Measurements from ENCODE around the gene ZFYVE21. TPM values are rescaled to one million over a fixed set of nuclear protein-coding genes. Genes with fewer than 3 reads are reported as not detected.

The ZFYVE21 gene
- total RNA-seq, 1 experiment from 2014 or later = 23.6 TPM

DNA sequence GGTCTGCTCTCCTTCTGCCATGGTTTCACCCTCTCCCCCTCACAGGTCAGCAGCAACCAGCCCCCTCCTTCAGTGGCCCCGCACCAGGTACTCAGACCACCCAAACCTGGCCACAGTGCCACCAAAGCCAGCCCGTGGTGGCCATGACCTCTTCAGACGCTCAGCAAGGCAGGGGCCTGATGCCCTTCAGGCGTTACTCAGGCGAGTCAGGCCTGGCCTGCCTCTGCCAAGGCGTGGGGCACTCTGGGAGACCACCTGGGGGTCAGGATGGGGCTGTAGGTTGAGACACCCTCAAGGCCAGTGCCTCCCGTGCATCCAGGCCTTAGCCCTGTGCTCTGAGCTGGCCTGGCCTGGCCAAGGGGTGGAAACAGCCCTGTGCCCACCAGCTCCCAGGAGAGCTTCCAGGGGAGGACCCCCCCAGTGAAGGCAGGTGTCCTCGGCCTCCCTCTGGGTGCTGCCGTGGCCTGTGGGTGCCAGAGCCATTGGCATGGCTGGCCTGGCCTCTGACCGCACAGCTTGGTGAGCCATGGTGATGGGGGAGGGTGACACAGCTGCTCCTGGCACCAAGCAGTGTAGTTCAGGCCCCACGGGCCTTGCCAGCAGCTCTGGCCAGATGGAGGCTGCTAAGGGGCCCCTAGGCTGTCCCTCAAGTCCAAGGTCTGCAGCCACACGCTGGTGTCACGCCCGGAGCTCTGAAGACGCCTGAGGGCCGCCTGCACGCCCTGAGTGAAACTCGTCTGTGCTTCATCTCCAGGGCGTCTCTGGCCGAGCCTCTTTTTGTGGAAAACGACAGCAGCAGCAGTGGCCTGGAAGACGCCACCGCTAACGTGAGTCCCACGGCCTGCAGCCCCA lies 15.5 kb upstream of the ZFYVE21 start:
- Histone ChIP-seq H3K9me3 (no peaks in the 10 kb centered on the region), H3K27me3 (no peaks in the 10 kb centered on the region), H3K36me3 (0 out of 2 replicates have a peak, but pooled peaks cover 2% of the 10 kb centered on the region), H3K4me3 (no peak overlapping the region)
- DNase-seq = no peak

DNA sequence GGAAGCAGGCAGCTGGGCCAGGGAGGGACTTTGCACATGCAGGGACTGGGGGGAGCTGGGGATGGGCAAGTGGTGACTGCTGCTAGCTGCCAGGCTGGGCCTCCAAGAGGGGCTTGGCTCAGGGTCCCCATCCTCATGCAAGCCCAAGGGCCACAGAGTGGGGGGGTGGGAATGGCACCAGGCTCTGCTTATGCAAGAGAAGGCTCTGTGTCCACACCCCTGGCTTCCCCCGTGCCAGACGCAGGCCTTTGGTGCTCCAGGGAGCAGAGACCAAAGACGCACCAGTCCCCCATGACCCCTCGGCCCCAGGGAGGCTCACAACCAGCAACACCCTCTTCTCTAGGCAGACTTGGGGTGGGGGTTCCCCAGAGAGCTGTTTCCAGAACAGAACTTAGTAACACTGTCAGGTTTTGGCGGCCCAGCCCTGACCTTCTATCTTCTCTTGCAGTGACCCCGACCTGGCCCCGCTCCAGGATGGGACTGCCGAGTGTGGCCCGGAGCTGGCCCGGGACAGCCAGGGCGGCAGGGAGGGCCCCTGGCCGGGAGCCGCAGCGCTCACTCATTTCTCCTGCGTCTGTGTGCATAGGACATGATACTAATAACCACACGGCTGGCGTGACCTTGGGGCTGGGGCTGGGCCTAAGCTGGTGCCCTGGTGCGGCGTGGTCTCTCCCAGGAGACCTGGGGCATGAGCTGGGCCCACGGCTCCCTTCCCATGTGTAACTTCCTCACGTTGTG lies 14.7 kb upstream of the ZFYVE21 start:
- Histone ChIP-seq H3K9me3 (no peaks in the 10 kb centered on the region), H3K4me3 (no peak overlapping the region), H3K27me3 (no peaks in the 10 kb centered on the region), H3K36me3 (peaks cover 2% of the 10 kb centered on the region; the same call in 1 of the 2 replicates)
- no peak for DNase-seq

DNA sequence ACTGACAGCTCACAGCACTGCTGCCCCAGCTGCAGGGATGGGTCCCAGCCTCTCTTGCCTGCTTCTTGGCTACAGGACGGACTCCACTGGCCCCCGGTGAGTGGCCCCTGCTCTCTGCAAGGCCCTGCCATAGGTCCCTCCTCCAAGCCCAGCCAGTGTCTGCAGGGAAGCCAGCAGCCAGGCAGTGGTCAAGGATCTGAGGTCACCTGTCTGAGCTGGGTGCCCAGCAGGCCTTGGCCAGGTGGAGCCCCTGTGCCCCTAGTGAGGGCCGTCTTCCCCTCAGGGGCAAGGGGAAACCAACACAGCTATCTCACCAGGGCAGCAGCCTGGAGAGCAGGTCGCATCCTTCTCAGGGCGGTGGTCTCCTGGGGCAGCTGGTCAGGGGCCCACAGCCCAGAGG lies 13.5 kb upstream of the ZFYVE21 start:
- H3K36me3 ChIP-seq = peaks cover 2% of the 10 kb centered on the region; the same call in 1 of the 2 replicates
- no peaks in the 10 kb centered on the region for H3K9me3 ChIP-seq
- H3K4me3 ChIP-seq = no peak overlapping the region
- DNase-seq = no peak
- H3K27me3 ChIP-seq = no peaks in the 10 kb centered on the region

DNA sequence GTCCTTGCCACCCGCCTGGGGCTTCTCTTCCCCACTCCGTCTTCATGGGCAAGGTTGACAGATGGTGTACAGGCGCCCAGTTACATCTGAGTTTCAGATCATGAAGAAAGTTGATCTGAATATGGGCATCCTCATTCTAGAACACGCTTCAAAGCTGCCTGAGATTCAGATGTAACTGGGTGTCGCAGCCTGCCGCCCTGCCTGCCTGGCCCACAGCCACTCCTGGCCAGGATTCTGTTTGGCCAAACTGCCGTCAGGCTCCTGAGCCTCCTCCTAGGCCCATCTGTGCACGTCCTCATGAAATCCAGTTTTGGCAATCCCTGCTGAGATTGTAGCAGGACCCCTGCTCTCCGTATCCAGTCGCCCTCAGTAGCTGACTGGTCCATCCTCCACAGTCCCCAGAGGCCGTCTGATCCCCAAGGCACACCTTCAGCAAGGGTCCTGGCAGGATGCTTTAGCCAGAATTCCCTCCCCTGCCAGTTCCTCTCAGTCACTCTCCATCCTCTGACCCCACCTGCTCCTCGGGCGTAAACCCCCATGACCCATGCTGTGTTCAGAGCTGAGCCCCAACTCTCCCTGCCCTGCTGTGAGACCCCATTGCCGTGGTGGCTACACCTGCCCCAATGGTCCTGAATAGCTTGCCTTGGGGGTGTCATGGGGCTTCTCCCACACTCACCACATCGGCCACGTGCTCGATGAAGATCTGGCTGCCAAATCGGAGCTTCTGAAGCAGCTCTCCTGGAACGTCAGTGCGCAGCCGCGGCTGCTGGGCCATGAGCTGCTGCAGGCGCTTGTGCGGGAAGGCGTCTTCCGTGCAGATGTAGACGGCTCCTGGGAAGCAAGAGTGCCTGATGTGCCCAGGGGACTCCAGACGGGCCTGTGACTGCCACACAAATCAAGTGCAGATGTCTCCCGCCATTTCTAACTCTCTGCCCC lies 12.8 kb upstream of the ZFYVE21 start:
- no peak overlapping the region for H3K4me3 ChIP-seq
- H3K9me3 ChIP-seq = no peaks in the 10 kb centered on the region
- H3K36me3 ChIP-seq = peaks cover 2% of the 10 kb centered on the region; the same call in 1 of the 2 replicates
- DNase-seq = no peak
- H3K27me3 ChIP-seq = no peaks in the 10 kb centered on the region

DNA sequence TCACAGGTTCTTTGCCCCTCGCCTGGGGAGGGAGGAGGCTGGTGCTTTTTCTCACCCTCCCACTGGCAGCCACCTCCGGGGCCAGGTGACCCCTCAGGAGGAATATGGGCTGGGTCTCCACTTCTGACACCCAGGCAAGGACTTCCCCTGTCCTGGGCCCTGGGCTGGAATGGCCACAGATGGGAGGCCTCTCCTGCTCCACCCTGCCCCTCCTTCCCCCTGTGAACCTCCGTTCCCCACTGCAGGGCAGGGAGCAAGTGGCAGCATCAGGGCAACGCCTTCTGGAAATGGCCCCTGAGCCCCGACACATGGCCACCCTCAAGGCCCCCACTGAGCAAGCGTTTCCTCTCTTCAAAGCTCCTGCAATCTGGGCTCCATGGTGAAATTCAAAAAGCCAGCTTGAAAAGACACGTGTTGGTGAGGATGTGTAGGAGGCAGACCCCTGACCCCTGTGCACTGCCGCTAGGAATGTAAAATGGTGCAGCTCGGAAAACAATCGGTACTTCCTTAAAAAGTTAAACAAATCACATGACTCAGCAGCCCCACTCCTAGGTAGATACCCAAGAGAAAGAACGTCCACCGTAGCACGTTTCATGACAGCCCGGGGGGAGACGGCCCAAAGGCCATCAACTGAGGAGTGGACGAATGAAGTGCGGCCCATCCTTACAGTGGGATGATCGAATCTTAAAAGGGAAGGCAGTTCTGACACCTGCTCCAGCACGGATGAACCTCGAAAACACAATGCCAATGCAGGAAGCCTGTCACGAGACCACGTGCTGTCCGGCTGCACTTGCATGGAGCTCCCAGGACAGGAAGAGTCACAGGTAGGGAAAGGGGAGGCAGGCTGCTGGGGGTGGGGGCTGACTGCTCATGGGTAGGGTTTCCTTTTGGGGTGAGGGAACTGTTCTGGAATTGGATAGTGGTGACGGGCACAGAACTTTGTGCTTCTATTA lies 11.9 kb upstream of the ZFYVE21 start:
- Histone ChIP-seq H3K9me3 (no peaks in the 10 kb centered on the region), H3K36me3 (peaks cover 2% of the 10 kb centered on the region; the same call in 1 of the 2 replicates), H3K27me3 (no peaks in the 10 kb centered on the region), H3K4me3 (no peak overlapping the region)
- DNase-seq = no peak

- Histone ChIP-seq H3K27me3 (no peaks in the 10 kb centered on the region), H3K36me3 (peaks cover 2% of the 10 kb centered on the region; the same call in 1 of the 2 replicates), H3K9me3 (no peaks in the 10 kb centered on the region), H3K4me3 (no peak overlapping the region)
- DNase-seq = no peak
Observed at GRCh38 chr14:103704708-103705107, 10.9 kb upstream of the ZFYVE21 start.

- Histone ChIP-seq H3K9me3 (no peaks in the 10 kb centered on the region), H3K36me3 (peaks cover 2% of the 10 kb centered on the region; the same call in 1 of the 2 replicates), H3K27me3 (no peaks in the 10 kb centered on the region), H3K4me3 (no peak overlapping the region)
- no peak for DNase-seq
Observed at GRCh38 chr14:103705118-103705503, 10.5 kb upstream of the ZFYVE21 start.

GRCh38 chr14:103705504-103706284 lies 9.9 kb upstream of the ZFYVE21 start:
- Histone ChIP-seq H3K27me3 (no peaks in the 10 kb centered on the region), H3K36me3 (peaks cover 2% of the 10 kb centered on the region; the same call in 1 of the 2 replicates), H3K9me3 (no peaks in the 10 kb centered on the region), H3K4me3 (no peak overlapping the region)
- no peak for DNase-seq

DNA sequence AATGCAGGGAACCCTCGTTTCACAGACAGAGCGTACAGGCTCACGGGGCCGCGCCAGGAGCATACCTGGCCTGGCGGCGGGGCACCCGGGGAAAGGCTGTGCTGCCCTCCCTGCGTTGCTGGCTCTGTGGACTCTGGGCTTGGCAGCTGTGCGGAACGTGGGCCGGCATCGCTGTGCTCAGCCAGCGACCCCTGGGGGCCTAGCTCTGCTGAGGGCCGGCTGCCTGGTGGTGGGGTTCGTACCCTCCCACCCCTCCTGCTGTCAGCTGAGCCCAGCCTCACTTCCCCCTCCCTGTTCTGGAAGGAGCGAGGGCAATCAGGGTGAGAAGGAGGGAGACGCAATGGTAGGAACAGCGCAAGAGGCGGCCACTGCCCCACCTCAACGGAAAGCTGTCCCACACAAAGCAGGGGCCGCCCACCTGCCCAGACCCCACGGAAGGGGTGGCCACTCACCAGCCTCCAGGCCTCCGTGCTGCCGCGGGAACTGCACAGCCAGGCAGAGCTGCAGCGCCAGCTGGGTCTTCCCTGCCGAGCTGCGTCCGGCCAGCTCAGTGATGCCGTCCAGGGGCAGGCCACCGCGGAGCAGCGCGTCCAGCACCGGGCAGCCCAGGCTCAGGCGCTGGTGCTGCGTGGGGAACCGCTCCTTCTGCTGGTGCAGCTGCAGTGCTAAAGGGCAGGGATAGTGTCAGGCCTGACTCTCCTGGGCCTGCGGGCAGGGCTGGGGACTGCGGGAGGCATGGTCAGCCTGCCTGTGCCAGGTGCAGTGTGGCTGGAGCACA lies 8.9 kb upstream of the ZFYVE21 start:
- no peak for DNase-seq
- Histone ChIP-seq H3K27me3 (no peaks in the 10 kb centered on the region), H3K36me3 (peaks cover 2% of the 10 kb centered on the region; the same call in 1 of the 2 replicates), H3K4me3 (no peak overlapping the region), H3K9me3 (no peaks in the 10 kb centered on the region)

DNA sequence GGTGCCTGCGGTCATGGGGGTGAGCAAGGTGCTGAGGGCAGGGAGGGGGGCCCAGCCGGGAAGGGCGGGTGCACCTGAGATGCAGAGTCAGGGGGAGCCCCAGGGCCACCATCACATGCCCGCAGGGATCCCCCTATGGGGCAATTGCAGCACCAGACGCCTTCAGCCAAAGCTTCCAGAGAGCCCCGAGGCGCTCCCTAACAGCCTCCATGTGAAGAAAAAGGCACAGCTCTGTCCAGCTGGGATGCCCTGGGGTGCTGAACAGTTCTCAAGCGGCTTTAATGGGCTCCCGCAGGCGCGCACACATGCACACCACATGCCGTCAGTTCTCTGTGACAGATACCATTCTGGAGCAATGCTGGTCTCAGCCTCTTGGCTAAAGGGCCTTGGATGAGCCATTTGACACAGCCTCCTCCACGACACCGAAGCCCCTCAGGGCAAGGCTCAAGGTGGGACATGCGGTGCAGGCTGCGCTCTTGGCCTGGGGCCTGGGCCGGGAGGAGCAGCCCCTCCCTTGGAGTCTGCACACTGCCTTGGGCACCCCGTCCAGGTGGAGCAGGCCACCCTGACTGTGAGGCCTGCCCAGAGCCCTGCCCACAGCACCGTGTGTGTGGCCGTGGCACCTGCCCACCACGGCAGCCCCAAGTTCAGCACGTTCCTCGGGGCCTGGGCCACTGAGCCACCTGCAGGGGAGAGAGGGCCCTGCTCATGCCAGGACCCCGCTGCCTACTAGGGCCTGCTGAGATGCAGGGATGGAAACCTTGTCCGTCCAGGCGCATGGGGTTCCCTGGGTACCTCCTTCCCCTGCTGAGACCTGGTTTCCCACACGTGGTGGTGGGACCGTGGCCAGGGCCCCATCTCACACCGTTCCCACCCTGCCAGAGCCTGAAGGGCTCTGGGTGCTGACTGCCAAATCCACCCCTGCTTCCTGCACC lies 8.0 kb upstream of the ZFYVE21 start:
- H3K9me3 ChIP-seq = no peaks in the 10 kb centered on the region
- no peak for DNase-seq
- H3K36me3 ChIP-seq = peaks cover 2% of the 10 kb centered on the region; the same call in 1 of the 2 replicates
- no peak overlapping the region for H3K4me3 ChIP-seq
- H3K27me3 ChIP-seq = no peaks in the 10 kb centered on the region

- Histone ChIP-seq H3K36me3 (no peaks in the 10 kb centered on the region; the same call in 1 of the 2 replicates), H3K9me3 (no peaks in the 10 kb centered on the region)
Observed at GRCh38 chr14:103708750-103709187, 6.8 kb upstream of the ZFYVE21 start.

DNA sequence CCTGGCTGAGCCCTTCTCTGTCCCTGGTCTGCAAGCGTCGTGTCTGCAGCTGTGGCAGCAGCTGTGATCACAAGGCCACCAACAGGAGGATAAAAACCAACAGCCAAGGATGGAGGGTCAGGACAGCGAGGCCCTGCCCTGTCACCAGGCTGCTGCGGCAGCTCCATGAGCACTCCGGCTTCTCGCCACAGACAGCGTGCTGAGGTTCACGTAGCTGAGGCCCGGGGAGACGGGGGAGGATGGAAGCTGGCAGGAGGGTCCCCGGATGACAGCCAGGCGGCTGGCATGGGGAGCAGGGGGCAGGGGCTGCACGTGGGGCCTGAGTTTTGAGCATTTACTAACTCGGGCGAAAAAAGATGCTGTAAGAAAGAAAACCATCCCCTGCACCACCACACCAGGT lies 5.8 kb upstream of the ZFYVE21 start:
- no peaks in the 10 kb centered on the region for H3K9me3 ChIP-seq
- H3K36me3 ChIP-seq = no peaks in the 10 kb centered on the region; the same call in 1 of the 2 replicates
- H3K4me3 ChIP-seq = no peak overlapping the region
- no peak for DNase-seq
- H3K27me3 ChIP-seq = no peaks in the 10 kb centered on the region

More at GRCh38 chr14:103708750-103709187, 6.8 kb upstream of the ZFYVE21 start:
- H3K4me3 ChIP-seq = no peak overlapping the region
- no peaks in the 10 kb centered on the region for H3K27me3 ChIP-seq
- DNase-seq = no peak

DNA sequence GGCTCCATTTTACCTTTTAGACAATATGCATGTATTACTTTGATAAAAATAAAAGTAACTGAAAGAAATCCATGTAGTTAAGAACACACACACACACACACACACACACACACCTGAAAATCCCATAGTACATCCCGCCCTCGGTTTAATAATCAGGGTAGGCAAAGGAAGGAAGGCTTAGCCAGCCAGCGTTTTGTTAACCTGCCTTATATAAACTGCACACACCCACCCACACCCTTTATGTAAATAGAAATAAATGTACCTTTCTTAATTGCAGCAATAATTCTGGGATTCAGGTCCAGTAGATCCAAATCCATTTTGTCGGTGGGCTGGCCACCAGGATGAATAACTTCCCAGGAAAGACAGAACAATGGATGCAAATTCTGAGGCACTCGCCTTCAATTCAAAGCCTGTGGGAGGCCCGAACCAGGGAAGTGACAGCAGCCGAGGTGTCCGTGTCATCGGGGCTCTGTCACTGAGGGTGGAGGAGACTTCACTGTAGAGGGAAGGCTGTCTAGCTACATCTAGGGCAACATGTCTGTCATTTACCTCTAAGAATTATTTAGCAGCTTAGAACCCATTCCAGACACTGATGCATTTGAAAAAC lies 4.7 kb upstream of the ZFYVE21 start:
- DNase-seq = no peak
- H3K9me3 ChIP-seq = no peaks in the 10 kb centered on the region
- no peaks in the 10 kb centered on the region for H3K36me3 ChIP-seq
- no peaks in the 10 kb centered on the region for H3K27me3 ChIP-seq
- H3K4me3 ChIP-seq = no peak overlapping the region

Measured in MG63 (cell line).